CD4-positive, alpha-beta T cell treated with Interleukin-4 for 4 hours (primary cell): Measurements from ENCODE around the gene MAP4K1.
"Not testable (repeated sequence)": the region's sequence is repeated elsewhere in the genome, so short reads cannot be mapped to it uniquely, and the experiment has no call there.

Experiments
- DNase-seq: peaks from one replicate; pipeline ENCODE4 v3.0.0-alpha.2; 2020

The MAP4K1 gene

GRCh38 chr19:38564981-38565690 lies 52.6 kb downstream of the MAP4K1 start:
- DNase-seq: peak; percentile 21

- DNase-seq: no peak
Measured at GRCh38 chr19:38563475-38563874, 54.3 kb downstream of the MAP4K1 start.

GRCh38 chr19:38562096-38562495 lies 55.7 kb downstream of the MAP4K1 start:
- no peak for DNase-seq

GRCh38 chr19:38561658-38562057 lies 56.1 kb downstream of the MAP4K1 start:
- no peak for DNase-seq

GRCh38 chr19:38561053-38561606 lies 56.6 kb downstream of the MAP4K1 start:
- no peak for DNase-seq

GRCh38 chr19:38559428-38560401 lies 58.0 kb downstream of the MAP4K1 start:
- peak; percentile 76 for DNase-seq

GRCh38 chr19:38558933-38559332 lies 58.8 kb downstream of the MAP4K1 start:
- DNase-seq: not testable (repeated sequence)

GRCh38 chr19:38557205-38557799 lies 60.5 kb downstream of the MAP4K1 start:
- DNase-seq: peak; percentile 62

- peak; percentile 21 for DNase-seq
Measured at GRCh38 chr19:38556521-38557174, 61.1 kb downstream of the MAP4K1 start.

GRCh38 chr19:38555200-38555599 lies 62.6 kb downstream of the MAP4K1 start:
- DNase-seq: no peak

- no peak for DNase-seq
Measured at GRCh38 chr19:38554676-38555141, 63.0 kb downstream of the MAP4K1 start.

- not testable (repeated sequence) for DNase-seq
Measured at GRCh38 chr19:38553239-38553638, 64.5 kb downstream of the MAP4K1 start.

- DNase-seq: peak; percentile 31
Measured at GRCh38 chr19:38551450-38551813, 66.3 kb downstream of the MAP4K1 start.

- DNase-seq: no peak
Measured at GRCh38 chr19:38550376-38550775, 67.4 kb downstream of the MAP4K1 start.

GRCh38 chr19:38549942-38550341 lies 67.8 kb downstream of the MAP4K1 start:
- DNase-seq: no peak

GRCh38 chr19:38549061-38549460 lies 68.7 kb downstream of the MAP4K1 start:
- no peak for DNase-seq

GRCh38 chr19:38547421-38547820 lies 70.3 kb downstream of the MAP4K1 start:
- no peak for DNase-seq

- no peak for DNase-seq
Measured at GRCh38 chr19:38545596-38545995, 72.2 kb downstream of the MAP4K1 start.

GRCh38 chr19:38544569-38545315 lies 73.0 kb downstream of the MAP4K1 start:
- DNase-seq: peak; percentile 81

GRCh38 chr19:38543807-38544568 lies 73.8 kb downstream of the MAP4K1 start:
- DNase-seq: no peak

- no peak for DNase-seq
Measured at GRCh38 chr19:38543286-38543806, 74.4 kb downstream of the MAP4K1 start.
